HG02763 (cell line): ENCODE results near the gene ALDH8A1.
"Not testable (repeated sequence)": the region's sequence is repeated elsewhere in the genome, so short reads cannot be mapped to it uniquely, and the experiment has no call there.

Source experiments
- ATAC-seq: cut with Tn5 transposase; IDR thresholded peaks from one replicate; pipeline ENCODE4 v1.9.1; 2021; ENCODE audit warnings: mild to moderate bottlenecking, moderate library complexity; ENCODE audit not compliant: unreplicated experiment

ALDH8A1 gene

DNA sequence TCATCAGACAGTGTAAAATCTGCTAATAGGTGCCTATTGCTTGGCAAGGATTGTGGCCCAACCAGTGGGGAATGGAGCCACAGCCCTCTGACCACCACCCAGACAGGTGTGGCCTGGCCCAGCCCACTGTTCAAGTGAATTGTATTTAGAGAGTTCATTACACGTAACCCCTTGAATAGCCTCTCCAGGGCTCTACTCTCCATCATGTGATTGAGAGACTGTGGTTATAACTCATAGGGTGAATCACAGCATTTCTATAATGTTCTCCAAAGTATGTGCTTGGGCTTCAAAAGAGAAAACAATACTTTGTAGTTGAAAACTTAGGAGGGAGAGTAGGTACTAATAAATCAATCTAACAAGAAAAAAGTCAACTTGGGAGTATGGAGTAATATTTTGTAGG is 38.4 kb downstream of the ALDH8A1 start:
- ATAC-seq: no peak

DNA sequence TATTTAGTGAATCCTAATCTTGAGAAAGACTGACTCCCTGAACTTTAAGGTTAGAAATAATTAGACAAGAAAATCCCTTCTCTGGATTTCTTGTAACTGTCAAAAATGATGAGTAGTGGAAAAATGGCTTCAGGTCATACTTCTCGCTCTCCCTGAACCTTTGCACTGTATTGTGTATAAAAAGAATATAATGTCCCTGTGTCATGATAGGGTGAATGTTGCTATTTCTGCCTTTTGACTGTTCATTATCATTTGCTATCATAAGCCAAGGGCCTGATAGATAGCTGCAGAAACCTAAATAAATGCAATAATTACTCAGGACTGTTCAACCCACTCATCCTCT is 39.3 kb downstream of the ALDH8A1 start:
- ATAC-seq: no peak

DNA sequence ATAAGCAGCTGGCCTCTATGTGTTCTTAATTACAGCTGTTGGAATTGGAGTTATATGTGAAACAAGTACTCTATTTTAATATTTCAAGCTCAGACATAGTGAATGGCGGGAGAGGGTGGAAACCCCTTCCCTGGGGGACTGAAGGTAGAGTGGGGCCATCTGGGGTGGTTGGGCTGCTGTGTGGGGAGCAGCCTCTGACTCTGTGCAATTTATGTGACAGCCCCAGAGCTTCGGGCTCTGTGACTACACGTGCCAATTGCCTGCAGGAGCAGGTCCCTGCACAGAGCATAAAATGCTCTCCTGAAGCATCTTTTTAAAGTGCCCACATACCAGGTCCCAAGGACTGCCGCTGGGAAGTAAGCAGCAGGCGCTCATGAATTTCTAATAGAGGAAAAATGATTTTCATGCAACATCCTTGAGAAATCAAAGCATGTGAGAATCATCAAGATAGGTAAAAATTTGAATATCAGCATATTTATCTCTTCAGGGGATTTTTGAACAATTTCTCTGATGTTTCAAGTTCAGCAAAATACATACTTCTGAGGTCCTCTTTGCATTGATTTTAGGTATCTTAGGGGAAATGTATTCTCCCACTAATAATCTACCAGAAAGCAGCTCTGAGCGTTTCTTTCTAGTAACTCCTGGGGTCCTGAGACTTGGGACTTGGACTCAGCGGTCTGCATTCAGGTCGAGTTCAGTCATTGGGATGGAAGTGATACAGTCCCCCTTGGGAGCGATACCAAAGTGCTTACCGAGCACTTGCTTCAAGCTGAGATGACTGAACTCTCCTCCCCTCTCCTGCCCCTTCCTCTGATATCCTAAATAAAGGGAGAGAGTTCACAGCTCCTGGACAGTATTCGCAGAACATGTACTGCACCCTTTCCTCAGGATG is 40.0 kb downstream of the ALDH8A1 start:
- ATAC-seq: no peak

DNA sequence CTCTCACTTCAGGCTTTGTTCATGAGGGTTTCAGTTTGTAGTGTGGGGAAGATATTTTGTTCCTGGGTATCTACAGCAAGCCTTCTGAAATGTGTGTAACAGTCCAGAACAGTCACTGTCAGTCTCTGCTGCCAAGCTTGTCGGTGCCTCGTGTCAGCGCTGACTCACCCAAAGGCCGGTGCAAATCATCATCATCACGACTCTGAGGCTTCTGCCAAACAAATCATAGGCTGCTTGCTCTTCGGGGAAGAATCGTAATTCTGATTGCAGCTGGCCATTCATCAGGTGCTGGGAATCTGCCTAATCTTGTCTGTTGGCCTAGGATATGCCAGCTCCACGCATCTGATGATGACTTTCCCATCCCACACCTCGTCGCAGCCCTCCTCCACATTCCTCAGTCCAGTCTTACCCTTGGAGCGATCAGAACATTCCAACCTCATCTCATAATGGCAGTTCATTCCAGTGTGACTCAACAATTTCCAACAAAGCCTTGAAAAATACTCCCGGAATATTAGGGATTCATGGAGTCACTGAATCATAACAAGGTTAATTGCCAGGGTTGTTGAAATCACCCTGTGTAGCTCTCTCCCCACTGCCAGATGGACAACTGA is 40.9 kb downstream of the ALDH8A1 start:
- ATAC-seq: no peak

DNA sequence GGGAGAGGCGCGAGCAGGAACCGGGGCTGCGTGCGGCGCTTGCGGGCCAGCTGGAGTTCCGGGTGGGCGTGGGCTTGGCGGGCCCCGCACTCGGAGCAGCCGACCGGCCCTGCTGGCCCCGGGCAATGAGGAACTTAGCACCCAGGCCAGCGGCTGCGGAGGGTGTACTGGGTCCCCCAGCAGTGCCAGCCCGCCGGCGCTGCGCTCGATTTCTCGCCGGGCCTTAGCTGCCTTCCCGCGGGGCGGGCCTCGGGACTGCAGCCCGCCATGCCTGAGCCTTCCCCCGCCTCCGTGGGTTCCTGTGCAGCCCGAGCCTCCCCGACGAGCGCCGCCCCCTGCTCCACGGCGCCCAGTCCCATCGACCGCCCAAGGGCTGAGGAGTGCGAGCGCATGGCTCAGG is 45.2 kb downstream of the ALDH8A1 start:
- not testable (repeated sequence) for ATAC-seq

DNA sequence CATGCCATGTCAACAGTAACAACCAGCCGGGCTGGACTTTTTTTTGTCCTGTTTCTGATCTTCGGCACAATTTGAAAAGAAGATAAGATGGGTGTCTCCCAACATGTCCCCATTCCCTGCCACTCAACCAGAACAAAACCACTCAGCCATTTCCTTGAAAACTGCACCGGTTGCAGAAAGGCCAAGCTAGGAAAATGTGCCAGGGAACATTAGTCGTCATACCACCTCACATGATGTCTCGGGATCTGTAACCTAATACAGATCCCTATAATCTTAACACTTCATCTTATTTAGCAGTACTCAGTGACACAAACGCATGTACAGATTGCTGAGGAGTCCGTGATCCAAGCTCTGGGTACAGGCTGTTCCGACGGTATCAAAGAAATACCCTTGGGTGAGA is 46.5 kb downstream of the ALDH8A1 start:
- no peak for ATAC-seq

DNA sequence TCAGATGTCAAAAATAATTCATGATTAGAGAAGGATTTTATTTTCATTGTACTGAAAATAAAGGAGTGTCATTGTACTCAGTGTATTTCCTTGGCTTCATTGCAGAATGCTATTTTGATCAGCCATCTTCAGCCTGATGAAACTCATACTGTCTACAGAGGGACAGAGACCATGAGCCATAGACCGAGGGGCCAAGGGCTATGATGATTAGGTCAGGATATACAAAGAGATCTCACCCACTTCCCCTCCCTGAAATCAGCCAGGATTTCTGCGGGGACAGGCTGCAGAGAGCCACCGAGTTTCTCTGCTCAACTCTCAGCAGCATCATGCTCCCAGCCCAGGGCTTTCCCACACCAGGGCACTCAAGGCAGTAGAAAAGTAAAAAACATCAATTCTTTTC is 47.0 kb downstream of the ALDH8A1 start:
- ATAC-seq: no peak

DNA sequence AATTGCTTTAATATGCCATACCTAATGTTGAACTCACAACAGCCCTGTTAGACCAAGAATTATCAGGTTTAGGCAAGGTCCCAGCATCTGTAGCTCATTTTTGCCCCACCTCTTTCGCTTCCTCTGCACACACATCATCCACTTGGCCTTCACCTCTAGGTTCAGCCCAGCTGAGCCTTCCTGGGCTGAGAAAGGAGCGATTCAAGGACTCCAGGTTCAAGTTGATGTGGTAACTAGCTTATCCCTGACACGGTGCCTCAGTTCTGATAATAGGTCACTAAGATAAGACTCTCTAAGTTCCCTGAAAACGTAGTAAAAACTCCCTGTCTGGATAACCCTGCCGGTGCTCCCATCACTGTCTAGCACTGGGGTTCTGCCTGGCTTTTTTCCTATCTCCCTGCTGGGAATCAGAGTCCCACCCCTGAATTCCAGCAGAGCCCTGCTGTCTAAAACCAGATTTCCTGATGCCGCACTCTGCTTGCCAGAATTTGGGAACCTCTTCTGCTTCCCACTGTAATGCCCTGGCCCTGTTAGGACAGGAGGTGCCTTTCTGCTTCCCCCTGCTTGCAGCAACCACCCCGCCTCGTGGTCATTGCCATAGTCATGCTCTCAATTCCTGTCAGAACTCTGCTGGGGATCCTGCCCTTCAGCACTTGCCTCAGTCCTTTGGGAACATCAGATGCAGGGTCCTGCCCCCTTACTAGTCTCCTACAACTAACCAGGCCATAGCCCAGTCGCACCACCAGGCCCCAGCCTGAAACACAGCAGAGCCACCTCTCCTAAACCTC is 47.6 kb downstream of the ALDH8A1 start:
- ATAC-seq: no peak

DNA sequence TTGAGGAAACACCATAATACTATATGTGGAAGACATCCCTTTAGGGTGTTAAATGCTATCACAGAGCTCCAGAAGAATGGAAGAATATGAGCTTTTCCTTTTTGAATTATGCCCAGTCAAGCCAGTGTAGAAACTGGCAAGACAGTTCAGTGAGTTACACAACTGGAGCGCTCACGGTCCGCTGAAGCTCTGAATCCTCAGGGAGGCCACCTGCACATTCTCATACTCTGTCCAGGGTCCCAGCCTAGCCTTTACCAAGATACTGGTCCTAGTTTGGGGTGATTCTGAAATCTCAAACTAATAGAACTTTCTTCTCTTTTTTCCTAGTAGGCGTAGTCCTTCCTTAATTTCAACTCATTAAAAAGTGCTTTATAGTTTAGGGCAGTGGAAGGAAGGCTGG is 51.3 kb downstream of the ALDH8A1 start:
- no peak for ATAC-seq

DNA sequence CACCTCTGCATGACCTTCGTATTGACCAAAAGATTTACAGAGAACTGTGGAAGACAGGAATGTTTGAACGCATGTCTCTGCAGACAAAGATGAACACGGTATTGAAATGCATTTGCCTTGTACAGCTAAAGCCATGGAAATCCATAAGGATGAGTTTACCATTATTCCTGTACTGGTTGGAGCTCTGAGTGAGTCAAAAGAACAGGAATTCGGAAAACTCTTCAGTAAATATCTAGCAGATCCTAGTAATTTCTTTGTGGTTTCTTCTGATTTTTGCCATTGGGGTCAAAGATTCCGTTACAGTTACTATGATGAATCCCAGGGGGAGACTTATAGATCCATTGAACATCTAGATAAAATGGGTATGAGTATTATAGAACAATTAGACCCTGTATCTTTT is 51.7 kb downstream of the ALDH8A1 start:
- ATAC-seq: not testable (repeated sequence)

DNA sequence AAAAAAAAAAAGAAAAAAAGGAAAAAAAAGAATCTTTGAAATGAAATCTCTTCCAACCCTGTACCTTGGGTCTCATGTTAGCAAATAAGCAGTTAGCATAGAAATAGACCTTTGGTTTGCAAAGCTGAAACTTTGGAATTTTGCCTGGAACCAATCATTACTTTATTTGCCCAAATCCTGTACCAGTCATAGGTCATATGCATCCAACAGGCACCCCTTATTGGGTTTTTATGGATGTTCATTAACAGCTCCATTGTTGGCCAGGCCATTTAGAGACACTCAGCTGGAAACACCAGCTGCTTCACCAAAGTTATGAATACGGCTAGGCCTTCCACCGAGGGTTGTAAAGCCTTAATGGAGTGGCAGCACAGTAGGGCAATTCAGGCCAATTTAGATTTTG is 53.0 kb downstream of the ALDH8A1 start:
- no peak for ATAC-seq

DNA sequence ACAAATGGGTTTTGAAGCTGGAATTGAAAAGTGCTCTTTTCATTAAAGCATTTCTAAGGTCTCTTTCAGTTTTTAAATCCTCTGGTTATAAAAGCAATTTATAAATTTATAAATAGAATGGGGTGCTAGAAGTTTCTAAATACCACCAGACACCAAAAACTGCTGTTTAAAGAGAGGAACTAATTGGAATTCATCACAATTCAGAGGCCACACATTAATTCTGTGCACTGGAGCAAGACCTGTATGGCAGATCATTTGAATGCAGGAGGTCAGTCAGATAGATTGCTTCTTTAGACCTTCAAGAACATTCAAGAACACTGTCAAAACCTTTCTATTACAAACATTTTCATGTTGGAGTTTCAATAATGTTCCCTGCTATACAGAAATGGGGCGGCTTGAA is 55.1 kb downstream of the ALDH8A1 start:
- no peak for ATAC-seq

DNA sequence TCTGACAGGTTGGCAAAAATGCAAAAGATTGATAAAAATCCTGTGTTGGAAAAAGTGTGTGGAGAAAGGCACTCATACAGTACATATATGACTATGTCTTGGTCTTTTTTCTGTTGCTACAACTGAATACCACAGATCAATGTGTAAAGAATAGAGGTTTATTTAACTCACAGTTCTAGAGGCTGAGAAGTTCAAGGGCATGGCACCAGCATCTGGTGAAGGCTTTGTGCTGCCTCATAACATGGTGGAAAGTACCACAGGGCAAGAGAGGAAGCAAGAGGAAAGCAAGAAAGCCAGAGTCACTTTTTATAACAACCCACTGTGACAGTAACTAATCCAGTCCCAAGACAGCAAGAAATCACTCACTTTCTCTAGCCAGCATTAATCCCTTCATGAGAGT is 57.5 kb downstream of the ALDH8A1 start:
- ATAC-seq: no peak

DNA sequence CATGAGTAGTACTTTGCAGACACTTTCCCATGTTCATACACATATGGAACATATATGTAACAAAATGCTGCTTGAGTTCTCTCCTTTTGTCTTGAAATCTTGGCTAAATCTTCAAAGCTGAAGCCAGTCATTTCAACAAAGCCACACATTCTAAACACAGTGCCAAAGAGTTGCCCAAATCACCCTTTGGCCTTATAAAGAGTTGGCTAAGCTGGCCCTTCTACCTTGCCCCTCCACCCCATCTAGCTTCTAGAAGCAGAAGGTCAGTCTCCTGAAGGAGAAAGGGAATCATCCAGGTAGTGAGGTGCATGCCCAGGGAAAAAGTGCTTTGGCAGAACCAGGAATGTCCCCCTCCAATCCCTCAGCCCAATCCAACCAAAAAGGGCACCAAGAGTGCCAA is 58.3 kb downstream of the ALDH8A1 start:
- ATAC-seq: no peak

DNA sequence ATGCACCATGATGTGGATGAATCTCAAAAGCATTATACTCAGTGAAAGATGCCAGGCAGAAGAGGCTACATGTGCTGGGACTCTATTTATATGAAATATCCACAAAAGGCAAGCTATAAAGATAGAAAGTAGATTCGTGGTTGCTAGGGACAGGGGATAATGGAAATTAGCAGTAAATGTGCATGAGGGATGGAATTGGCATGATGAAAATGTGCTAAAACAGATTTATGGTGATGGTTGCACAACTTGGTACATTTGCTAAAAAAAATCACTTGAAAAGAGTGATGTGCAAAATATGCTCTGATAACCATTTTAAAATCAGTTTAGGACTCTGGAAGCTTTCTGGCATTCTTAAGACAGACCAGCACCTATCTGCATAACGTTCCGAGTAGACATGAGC is 61.6 kb downstream of the ALDH8A1 start:
- no peak for ATAC-seq

DNA sequence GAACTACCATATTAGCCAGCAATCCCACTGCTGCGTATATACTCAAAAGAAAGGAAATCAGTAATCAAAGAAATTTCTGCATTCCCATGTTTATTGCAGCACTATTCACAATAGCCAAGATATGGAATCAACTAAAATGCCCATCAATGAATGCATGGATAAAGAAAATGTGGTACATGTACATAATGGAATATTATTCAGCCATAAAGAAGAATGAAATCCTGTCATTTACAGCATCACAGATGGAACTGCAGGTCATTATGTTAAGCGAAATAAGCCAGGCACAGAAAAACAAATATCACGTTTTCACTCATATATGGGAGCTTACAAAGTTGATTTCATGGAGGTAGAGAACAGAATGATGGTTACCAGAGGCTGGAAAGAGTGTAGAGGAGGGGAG is 65.1 kb downstream of the ALDH8A1 start:
- ATAC-seq: no peak

DNA sequence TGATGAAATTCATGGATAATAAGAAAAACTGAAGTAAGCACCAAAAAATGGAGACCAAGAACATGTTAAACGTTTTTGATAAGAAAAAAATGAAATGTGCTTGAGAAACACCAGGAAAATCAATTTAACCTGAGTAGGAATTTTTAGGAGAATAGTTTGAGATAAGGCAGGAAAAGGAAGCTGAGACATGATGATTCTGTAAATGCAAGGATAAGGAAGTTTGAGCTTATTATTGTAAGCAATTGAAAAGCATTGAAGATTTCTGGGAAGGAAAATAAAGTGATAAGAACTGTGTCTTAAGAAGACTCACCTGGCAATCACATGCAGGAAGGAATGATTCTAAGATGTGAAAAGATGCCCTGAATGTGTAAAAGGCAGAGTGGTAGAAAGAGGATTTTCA is 66.6 kb downstream of the ALDH8A1 start:
- no peak for ATAC-seq

DNA sequence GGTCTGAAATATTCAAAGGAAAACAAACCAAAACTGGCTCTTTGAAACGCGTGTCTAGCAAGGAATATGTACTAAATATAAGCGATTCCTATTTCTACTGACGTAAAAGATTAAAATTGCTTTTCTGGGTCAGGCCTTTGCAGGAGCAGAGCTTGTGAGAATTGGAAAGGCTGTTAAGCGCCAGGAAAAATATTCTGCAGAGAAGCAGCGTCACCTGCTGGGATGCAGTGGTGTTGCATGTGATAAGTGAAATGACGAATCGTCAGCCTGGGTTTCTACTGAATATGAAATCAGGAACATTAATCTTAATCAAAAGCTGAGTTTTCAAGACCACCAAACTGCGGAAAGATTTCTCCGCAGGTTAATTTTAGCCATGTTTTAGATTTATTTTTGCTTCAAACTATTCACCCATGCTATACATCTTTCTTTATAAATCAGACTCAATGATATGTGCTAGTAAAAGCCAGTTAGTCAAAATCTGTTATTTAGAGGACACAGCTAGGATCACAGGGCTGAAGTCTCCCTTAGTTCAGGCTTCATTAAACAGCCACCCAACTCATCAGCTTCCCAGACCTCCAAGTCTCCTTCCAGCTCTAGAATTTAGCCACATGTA is 67.4 kb downstream of the ALDH8A1 start:
- ATAC-seq: peak; percentile 59

DNA sequence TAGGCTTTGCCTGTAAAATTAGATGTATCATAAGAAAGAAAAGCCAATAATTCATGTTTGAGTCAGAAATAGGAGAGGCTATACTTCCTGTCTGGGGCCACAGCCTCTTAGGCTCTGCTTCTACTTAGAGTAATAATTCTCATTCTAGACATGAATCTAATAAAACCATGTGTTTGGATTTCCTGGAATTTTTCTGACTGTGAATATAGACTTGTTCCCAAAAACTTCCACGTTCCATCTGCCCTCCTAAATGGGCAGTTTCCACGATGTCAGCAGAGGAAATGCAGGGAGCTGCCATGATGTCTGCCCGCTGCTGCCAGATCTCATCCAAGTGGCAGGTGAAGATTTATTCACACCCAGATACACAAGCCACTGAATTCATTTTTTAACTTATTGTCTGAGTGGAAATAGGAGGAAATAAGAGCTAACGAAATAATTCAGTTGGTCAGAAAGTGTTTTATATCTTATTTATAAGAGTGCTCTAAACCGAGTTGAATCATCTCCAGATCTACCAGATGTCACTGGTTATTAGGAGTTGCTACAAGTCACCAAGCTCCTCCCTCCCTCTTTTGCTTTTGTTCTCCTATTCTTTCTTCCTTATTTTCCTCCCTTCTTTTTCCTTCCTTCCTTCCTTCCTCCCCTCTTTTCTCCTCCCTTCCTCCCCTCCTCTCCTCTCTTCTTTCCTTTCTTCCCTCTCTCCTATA is 69.3 kb downstream of the ALDH8A1 start:
- no peak for ATAC-seq

DNA sequence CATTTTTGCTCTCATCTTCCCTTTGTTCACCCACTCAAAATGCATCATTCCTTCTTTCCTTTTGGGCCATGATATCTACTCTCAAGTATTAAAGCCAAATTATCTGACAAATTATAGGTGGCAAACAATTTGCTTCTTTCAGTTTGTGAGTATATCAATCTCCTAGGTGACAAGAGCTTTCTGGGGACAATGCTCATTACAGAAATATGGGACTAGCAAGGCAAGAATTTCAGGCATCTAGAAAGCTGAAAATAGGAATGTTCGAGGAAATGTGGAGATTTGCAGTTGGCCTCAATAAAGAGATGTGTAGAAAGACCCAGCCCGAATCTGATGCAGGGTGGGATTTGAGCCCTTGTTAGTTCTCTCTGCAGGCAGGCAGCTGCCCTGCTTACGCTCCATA is 71.8 kb downstream of the ALDH8A1 start:
- ATAC-seq: no peak

DNA sequence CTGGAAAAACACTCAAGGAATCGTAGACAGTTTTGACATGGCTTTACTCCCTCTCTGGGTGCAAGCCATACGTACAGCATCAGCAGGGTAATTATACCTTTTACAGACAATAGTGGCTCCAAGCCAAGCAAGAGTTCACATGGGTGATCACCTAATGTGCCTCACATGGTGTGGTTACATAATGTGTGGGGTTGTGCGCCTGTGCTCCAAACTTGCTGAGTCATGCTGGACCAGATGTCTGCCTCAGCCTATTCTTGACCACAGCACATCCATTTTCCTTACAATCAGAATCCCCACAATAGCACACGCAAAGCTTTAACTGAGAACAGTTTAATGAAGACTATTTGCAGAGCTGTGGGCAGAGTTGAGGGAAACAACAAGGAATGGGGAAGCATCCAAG is 74.5 kb downstream of the ALDH8A1 start:
- ATAC-seq: no peak
